Inflammatory macrophage (primary cell): Measurements from ENCODE around the gene AHSG.

Source experiments
- DNase-seq, 2 donors: peaks; one replicate each; pipeline ENCODE4 v3.0.0-alpha.2; 2020 to 2022

The AHSG gene

GRCh38 chr3:186593862-186594261, 19.0 kb upstream of the AHSG start:
- DNase-seq: no peak

GRCh38 chr3:186594591-186595113, 18.2 kb upstream of the AHSG start:
- DNase-seq: no peak

- DNase-seq: no peak
Measured at GRCh38 chr3:186596568-186597287, 16.1 kb upstream of the AHSG start.

GRCh38 chr3:186598108-186598784, 14.6 kb upstream of the AHSG start:
- DNase-seq: no peak

GRCh38 chr3:186598794-186599141, 14.1 kb upstream of the AHSG start:
- DNase-seq: no peak

- DNase-seq: no peak
Measured at GRCh38 chr3:186599142-186599784, 13.6 kb upstream of the AHSG start.

- DNase-seq: no peak
Measured at GRCh38 chr3:186599785-186600166, 13.1 kb upstream of the AHSG start.

- DNase-seq: no peak
Measured at GRCh38 chr3:186600896-186601295, 12.0 kb upstream of the AHSG start.

- no peak for DNase-seq
Measured at GRCh38 chr3:186603159-186603558, 9.7 kb upstream of the AHSG start.

GRCh38 chr3:186605078-186605477, 7.8 kb upstream of the AHSG start:
- no peak for DNase-seq

GRCh38 chr3:186605561-186606545, 7.0 kb upstream of the AHSG start:
- no peak for DNase-seq

GRCh38 chr3:186608624-186609215, 4.1 kb upstream of the AHSG start:
- no peak for DNase-seq

- peak; percentile 11 to 27 for DNase-seq
Measured at GRCh38 chr3:186609247-186609868, 3.5 kb upstream of the AHSG start.

- DNase-seq: no peak
Measured at GRCh38 chr3:186612065-186612464, 795 bp upstream of the AHSG start.

- DNase-seq: no peak
Measured at GRCh38 chr3:186613637-186614265, 891 bp downstream of the AHSG start.

GRCh38 chr3:186614266-186614596, 1.4 kb downstream of the AHSG start:
- DNase-seq: no peak

GRCh38 chr3:186614597-186615483, 2.0 kb downstream of the AHSG start:
- DNase-seq: peak; percentile 78 to 79

GRCh38 chr3:186616299-186616617, 3.4 kb downstream of the AHSG start:
- DNase-seq: no peak

GRCh38 chr3:186617036-186617946, 4.4 kb downstream of the AHSG start:
- peak; percentile 72 to 86 for DNase-seq
